Stimulated activated CD8-positive, alpha-beta memory T cell treated with anti-CD3 and anti-CD28 coated beads, Interleukin-4, amount 100 ng/mL, for 4 hours (primary cell): Measurements from ENCODE around the gene ZNF391.
"Not testable (repeated sequence)": the region's sequence is repeated elsewhere in the genome, so short reads cannot be mapped to it uniquely, and the experiment has no call there.

Experiments
- DNase-seq, 2 donors: peaks; one replicate each; pipeline ENCODE4 v3.0.0-alpha.2; 2020; ENCODE audit warnings: low read depth in 2 of 2, low spot score in 1 of 2

Gene ZNF391

DNA sequence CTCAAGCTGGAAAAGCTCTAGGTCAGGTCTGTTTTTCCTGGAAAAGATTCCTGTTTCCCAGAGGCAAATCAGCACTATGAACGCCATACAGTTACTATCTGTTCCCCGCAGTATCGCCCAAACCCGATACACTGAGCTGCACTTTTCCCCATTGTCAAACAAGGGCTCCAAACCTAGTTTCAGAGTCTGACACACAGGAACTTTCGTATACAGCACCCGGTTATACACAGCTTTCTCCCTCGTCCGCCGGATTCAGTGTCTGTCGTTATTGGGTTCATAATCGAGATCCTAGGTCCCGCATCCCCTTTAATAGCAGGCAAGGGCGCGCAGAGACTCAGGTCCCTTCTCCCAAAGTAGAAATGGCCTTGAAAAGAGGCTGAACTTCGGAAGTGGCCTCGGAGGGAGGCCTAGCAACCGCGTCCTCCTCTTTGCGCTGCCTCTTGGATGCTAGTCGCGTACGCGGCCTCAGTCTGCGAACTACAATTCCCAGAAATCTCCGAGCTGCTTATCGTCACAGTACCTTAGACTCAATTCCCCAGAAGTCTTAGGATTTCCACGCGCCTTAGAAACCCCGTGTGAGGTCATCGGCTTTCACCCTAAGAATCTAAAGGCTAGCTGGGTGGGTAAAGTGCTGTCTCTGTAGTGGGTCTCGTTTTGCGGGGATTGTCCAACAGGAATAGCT, 34.2 kb downstream of the ZNF391 start:
- no peak for DNase-seq

GRCh38 chr6:27424851-27425250, 36.3 kb downstream of the ZNF391 start:
- not testable (repeated sequence) for DNase-seq

DNA sequence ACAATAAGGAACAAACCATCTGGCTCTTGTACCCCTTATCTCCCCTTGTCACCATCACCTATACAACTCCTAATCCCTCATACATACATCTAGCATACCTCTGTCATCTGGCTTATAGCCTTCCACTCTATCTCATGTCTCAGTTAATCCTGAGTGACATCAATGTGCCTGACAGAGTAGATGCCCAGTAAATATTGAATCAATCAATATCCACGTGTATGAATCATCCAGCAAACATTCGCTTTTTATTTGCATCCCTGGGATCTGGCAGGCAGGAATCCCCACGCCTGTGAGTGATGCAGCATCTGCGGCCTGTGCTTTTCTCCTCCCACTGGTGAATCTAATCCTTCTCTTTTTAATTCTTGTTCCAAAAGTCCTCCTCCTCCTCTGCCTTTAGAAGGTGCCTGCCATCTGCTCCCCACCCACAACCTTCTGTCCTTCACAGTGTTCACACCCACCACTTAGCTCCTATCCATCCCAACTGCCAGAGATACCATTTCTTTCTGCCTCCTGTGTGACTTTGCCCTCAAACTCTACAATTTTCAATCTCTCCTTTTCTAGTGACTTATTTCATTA, 37.6 kb downstream of the ZNF391 start:
- DNase-seq: no peak

DNA sequence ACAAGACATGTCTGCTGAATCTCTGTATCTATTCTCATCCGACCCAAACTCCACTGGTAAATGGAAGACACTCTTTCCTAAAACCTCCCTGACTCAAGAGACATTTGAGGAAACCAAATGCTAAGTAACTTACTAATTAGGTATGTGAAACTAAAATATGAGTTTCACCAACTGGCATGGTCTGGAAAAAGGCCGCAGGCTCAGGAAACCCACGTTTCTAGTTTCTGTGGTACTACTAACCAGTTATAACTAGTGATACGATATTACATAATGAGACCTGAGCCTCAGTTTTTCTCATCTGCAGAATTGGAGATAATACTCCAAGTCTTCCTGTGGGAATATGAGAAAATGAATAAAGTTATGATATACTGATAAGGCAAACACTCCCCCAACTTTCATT, 39.9 kb downstream of the ZNF391 start:
- no peak for DNase-seq

GRCh38 chr6:27428966-27429365, 40.4 kb downstream of the ZNF391 start:
- DNase-seq: no peak

GRCh38 chr6:27433714-27434113, 45.2 kb downstream of the ZNF391 start:
- no peak for DNase-seq

DNA sequence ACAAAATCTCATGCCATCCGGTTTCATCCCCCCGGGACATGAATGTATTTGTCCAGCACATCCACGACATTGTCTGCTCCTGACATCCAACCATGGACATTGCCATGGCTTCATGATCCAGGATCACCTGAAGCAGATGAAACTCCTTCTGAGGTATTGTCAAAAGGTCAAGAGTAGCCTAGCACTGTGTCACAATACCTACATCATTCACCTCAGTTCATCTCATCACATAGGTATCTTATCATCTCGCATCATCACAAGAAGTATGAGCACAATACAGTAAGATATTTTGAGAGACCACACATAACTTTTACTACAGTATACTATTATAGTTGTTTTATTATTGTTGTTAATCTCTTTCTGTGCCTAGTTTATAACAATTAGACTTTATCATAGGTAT, 50.8 kb downstream of the ZNF391 start:
- DNase-seq: no peak

DNA sequence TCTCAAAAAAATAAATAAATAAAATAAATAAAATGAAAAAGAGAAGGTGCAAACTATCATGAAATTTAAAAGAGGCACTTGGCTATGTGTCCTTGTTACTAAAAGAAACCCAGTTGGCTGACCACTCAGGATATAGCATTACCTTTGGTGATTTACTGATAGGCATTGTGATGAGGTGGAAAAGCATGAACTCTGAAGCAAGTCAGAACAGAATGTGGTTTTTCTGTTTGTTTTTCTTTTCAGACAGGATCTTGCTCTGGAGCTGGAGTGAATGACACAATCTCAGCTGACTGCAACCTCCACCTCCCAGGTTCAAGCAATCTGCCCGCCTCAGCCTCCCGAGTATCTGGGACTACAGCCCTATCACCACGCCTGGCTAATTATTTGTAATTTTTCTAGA, 52.4 kb downstream of the ZNF391 start:
- DNase-seq: no peak

- DNase-seq: no peak
Measured at GRCh38 chr6:27442932-27443331, 54.4 kb downstream of the ZNF391 start.

DNA sequence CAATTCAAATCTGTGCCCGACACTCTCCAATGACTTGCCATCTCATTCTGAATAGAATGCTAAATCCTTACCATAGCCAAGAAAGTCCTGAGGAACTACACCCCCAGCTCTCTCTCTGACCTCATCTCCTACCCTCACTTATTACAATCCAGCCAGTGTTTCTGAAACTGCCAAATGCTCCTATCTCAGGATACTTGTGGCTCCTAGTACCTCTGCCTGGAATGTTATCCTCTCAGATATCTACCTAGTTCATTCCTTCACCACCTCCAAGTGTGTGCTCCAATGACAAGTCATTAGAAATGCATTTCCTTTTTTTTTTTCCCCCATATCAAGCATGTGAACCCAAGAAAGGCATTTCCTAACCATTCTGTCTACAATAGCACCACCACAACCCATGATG, 59.9 kb downstream of the ZNF391 start:
- no peak for DNase-seq

GRCh38 chr6:27451660-27452390, 63.3 kb downstream of the ZNF391 start:
- no peak for DNase-seq

DNA sequence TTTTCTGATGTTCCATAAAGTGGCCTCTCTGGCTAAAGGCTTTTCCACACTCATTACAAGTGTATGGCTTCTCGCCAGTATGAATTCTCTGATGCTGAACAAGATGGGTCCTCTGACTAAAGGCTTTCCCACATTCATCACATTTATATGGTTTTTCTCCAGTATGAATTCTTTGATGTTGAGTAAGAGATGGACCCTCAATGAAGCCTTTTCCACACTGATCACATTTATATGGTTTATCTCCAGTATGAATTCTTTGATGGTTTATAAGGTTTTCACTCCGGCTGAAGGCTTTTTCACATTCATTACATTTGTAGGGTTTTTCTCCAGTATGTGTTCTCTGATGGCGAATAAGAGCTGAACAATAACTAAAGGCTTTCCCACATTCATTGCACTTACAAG, 63.9 kb downstream of the ZNF391 start:
- DNase-seq: no peak
